Activated T-helper 9 cell treated with anti-CD3 and anti-CD28 coated beads, Interleukin-2, amount 50 U/mL, for 16 hours (primary cell): Measurements from ENCODE around the gene FBP1.

ENCODE experiments used
- DNase-seq: peaks from one replicate; pipeline ENCODE4 v3.0.0-alpha.2; 2020; ENCODE audit warnings: low read depth

FBP1 gene

DNA sequence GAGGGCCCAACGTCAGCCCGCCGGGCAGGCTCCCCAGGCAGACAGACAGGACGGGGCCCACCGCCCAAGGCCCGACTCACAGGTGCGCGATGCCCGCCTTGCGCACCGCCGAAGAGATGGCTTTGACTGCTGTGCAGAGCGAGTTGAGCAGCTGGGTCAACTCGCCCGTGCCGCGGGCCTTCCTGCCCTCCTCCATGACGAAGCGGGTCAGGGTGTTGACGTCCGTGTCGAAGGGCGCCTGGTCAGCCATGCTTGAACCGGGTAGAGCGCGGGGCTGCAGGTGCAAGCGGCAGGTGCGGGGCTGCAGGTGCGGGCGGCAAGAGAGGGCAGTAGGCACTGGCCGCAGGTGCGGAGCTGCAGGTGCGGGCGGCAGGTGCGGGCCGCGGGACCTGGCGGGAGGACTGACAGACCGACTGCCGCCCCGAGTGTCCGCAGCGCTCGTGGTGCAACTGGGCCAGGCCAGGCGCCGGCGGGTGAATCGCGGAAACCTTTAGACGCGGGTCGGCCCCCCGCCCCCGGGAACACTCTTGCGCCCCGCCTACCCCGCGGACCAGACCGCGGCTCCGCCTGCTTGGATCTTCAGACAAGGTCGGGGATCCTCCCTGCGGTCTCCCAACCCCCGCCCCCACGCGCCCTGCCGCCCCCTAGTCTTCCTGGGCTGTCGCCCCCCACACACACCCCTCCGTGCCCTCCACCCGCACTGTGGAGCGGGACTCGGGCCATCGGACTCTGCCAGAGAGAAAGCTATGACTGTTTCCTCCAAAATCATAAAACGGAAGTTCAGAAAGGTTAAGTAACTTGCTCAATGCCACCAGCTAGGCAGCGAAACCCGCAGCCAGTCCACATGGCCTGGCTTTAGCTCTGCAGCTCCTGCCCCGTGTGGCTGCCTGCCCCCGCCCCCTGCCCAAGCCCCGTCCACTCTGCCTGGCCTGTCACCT is at the start of gene FBP1:
FBP1 (minus strand) TSS at position 458 of the 938 bp plus-strand sequence; CDS start at position 250, 208 bp downstream.
- peak; percentile 10 for DNase-seq

DNA sequence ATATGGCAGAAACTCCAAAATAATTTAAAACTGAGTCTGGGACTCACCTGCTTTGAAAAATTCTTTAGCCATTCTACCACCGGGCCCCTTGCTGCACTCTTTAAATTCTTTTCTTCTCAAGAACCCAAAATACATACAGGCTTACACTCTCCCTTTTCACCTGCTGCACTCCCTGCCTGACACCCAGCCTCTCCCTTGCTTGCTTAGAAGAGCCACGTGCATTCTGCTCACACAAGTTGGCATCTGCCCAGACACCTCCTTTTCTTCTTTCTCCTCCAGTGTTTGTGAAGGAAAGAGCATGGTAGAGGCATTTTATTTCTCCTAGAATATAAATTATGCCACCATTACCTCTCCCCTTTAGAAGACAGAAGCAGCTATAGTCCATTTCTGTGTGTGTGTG is 48.1 kb upstream of the FBP1 start:
- DNase-seq, result no peak

DNA sequence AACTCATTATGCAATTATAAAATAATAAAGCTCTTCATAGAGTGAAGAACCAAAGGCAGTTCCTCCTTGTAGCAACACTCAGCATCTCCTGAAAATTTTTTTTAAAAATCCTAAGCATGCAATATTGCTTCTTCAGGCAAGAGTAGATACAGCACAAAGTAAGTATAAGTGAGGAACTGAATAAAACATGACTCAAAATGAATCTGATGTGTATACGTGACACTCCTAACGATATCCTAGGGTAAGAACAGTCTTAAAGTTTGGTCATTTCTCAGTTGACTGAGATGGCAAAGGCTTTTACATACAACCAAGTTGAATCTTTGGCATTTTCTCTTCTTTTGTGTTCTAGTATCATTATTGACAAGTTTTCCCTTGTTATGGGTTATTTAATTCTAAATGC is 46.0 kb upstream of the FBP1 start:
- DNase-seq, result no peak

DNA sequence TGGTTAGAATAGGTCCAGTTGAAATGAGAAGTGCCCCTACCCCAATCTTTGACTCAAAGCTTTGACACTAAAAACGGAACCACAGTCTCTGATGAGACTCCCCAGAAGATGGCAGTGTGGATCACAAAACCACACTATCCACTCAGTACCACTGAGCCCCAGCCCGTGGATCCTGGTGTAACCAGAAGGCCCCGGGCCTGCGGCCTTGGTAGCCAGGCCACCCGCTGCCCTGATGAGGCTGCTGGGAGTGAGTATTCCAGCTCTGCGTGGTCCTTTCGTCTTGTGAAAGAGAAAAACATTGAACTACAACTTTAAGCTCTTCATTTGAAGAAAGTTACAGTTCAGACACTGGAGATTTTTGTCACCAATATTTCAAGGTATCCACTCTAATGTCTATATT is 42.2 kb upstream of the FBP1 start:
- peak; percentile 33 for DNase-seq

DNA sequence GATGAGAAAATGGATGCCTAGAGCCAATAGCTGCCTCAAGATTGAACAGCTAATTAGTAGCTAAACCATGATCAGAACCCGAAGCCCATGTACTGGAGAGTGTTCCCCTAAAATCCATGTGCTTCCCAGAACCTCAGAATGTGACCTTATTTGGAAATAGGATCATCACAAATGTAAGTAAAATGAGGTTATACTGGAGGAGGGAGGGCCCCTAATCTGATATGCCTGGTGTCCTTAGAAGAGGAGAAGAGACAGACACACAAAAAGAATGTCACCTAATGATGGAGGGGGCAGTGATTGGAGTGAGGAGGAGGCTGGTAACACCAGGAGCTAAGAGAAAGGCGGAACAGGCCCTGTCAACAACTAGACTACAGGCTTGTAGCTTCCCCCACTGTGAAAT is 41.3 kb upstream of the FBP1 start:
- no peak for DNase-seq

DNA sequence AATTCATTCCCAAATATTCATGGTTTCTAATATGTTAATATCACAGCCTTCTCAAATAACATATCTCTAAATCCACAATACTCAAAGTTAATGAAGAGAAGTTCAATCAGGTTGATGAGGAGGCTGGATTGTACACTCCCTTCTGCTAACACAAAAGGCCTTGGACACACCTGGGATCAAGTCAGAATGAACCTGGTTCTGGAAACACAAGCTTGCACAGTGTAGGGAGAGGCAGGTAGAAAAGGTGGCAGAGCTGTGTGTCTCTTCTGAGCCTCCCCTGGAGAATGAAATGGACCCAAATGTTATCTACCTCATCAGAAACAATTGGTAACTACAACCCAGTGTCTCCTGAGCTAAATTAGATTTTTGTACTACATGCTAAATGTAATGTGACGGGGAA is 40.7 kb upstream of the FBP1 start:
- no peak for DNase-seq

DNA sequence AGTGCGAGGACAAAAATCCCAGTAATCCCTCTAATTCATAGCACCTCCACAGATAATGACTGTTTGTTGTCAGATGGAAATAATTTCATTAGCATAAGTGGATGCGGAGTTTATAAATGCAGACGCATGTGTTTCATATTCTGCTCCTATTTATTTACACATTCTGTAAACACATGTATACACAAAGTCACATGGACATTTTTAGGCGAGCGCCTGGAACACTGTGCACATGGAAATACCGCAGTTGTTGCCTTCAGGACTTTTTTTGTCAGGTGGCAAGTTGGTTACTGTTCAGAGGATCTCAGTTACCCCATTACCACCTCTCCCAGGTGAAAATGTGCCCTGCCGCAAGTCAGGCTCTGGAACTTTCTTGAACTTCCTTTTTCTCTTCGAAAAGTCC is 40.3 kb upstream of the FBP1 start:
- no peak for DNase-seq

DNA sequence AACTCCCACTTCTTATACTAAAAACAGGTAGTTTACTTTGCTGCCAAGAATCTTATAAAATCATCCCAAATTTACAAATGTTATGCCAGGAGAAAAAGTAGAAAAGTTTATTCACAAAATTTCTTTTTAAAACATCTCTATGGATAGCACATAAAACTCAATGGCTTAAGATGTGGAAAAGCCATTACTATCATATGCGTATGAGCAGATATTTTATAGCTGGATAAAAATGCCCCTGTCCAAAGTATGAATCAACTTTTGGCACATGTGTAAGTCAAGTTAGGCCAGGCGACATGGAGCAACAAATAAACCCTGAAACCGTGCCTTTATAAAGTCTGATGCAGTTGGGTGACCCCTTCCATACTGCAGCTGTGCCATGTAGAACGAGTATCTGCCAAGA is 38.6 kb upstream of the FBP1 start:
- no peak for DNase-seq

DNA sequence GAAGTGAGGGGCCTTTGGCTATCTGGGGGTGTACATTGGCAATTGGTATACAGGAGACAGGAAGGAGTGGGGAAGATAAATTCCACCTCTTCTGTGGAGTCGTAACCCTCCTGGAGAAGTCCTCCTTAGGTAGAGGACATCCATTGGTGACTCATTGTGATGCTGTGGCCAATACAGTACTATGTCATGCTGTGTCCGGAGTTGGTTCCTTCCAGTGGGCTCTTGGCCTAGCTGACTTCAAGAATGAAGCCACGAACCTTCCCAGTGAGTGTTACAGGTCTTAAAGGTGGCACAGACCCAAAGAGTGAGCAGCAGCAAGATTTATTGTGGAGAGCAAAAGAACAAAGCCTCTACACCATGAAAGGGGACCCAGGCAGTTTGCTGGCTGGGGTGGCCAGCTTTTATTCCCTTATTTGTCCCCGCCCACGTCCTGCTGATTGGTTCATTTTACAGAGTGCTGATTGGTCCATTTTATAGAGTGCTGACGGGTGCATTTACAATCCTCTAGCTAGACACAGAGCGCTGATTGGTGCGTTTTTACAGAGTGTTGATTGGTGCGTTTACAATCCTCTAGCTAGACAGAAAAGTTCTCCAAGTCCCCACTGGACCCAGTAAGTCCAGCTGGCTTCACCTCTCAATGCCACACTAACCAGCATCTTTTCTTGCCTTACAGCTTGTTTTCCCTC is 37.3 kb upstream of the FBP1 start:
- DNase-seq, result no peak

DNA sequence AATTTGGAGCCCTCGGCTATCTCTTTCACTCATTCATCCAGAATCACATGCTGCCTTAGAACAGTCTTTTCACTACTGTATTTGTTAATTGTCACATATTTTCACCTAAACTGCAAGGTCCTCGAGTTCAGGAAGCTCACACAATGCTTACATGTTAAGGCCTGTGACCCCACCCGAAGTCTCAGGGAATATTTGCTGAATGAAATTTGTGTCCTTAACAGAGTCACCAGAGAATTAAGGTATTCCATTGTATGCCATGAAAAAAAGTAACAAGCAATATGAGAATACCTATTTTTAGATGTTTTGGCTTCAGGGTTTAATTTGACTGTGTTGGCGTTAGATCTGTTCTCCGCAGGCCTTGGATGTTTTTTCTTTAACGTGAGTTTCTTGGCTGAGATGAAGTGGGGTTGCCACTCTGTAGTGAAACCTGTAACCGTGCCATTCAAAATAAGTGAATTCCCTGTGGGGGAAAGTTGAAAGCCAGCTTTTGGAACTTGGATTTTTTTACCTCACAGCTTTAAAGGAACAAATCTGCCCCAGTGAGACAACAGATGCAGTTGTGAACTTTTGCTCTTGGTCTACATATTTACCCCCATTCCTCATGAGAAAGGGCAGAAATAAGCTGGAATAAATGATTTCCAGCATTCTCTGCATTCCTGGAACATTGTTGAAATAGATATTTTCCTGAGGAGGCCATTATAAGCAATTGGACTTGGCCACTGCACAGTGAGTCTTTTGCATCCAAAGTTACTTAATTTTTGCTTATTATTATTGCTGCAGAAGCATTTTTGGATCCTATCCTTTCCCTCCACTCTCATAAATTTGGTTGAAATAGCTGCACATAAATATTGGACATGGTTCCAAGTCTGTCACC is 35.9 kb upstream of the FBP1 start:
- DNase-seq, result no peak

DNA sequence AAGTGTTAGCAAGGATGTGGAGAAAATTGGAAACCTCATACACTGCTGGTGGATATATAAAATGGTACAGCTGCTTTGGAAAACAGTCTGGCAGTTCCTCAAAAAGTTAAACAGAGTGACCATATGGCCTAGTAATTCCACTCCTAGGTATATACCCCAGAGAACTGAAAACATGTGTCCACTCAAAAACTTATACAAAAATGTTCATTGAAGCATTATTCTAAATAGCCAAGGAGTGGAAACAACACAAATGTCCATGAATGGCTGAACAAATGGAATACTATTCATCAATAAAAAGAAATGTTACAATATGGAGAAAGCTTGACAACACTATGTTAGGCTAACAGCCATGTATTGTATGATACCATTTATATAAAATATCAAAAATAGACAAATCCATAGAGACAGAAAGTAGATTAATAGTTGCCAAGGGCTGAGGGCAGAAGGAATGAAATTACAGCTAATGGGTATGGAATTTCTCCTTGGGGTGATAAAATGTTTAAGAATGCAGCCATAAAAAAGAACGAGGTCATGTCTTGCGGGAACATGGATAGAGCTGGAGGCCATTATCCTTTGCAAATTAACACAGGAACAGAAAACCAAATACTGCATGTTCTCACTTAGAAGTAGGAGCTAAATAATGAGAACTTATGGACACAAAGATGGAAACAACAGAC is 33.6 kb upstream of the FBP1 start:
- DNase-seq, result no peak

DNA sequence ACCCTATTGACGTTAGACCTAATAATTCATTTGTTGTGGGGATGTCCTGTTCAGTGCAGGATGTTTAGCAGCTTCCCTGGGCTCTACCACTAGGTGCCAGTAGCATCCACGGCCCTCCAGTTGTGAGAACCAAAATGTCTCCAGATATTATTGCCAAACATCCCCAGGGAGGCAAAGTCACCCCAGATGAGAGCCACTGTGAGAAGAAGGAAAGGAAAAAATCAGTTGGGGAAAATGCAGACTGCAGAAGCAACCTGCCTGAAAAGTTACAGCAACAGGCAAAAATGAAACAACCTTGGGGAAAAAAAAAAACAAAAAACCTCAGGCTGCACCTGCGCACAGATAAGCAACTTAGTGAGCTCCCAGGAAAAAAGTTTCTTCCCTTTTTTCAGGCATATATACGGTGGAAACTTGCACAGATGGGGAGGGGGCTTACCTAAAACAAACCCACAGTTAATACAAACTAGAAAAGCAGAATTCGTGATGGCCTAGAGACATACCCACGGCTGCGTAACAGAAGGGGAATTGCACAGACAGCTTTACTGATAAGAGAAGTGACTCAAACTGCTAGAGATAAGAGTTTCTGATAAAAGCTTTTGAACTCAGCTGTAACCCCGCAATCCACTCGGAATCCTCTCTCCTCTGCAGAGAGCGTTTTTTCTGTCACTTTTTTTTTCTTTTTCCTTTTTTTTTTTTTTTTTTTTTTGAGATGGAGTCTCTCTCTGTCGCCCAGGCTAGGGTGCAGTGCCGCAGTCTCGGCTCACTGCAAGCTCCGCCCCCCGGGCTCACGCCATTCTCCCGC is 29.8 kb upstream of the FBP1 start:
- peak; percentile 27 for DNase-seq

DNA sequence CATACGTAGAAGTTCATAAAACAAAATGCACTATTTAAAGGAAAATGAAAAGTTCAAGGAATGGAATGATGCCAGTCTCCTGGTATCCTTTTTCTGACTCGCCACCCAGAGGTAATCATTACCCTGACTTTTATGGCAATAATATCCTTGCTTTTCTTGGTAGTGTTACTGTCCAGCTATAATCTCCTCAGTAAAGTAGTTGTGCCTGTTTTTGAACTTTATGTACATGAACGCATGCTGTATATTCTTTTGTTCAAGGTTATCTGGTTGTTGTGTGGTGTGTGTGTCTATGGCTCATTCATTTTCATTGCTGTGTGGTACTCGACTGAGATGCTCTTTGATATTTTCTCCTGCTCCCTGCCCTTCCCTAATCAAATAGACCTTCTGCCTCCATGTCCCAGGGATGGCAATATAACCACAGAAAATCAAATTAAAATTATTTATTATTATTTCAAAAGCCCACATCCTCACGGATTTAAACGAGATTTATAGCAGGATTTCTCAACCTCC is 29.2 kb upstream of the FBP1 start:
- DNase-seq, result no peak

DNA sequence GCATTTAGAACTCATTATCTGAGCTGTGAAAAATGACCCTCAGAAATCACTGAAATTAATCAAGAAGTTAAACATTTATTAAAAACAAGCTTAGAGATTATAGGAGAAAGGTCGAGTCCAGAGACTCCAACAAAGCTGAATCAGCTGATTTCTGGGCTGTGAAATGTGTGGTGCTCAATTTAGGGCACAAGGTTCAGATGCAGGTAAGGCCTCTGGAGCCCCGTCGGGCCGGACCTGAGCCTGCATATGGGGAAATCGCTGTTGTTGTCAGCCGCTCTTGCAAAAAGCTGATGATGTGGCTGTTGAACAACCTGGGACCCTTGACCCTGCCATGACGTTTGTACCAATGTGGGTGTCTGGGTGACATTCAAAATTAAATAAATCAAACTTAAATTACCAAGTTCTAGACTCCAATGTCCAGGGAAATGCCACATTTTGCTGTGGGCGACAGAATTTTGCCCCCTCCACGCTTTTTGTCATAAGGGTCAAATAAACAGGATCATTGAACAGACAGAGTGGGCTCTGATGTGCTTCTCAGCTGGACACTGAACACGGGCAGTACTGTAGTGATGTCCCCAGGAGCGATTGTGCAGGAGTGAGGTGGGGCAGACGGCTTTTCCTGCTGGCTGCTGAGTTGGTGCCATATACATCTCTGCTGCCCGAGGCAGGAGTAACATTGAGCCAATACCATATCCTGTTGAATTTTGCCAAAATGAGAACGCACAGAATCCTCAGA is 27.2 kb upstream of the FBP1 start:
- DNase-seq, result no peak

DNA sequence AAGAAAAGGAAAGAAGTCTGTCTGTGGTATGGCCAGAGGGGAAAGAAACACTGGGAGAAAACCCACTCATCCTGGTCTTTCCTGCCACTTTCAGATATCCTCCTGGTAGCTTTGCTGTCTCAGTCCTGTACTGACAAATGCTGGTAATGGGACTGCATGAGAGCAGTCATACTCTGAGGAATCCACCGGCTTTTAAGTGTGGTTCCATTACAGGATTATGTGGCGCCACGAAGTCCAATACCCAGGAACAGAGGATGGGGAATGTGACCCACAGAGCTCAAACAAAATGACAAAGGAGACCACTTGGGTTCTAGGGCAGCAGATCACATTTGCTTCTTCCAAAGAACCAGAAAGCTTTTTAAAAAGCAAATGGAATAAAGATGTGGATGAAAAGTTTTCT is 26.3 kb upstream of the FBP1 start:
- DNase-seq, result no peak

DNA sequence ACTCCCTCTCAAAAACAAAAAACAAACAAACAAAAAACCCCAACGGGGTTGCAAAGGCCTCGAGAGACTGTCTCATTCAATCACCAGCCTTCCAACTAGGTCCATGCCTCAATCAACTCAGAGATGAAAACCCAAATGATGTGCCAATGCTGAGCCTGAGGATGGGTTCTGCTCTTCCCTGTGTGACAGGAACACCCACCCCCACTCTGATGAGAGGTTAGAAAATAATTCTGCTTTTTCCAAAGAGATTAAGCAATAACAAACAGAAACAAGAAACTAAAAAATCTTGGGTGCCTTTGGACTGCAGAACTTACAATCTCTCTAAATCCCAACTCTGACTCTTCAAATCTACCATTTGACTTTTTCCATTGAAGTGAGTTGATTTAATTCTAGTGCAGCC is 25.5 kb upstream of the FBP1 start:
- DNase-seq, result no peak

DNA sequence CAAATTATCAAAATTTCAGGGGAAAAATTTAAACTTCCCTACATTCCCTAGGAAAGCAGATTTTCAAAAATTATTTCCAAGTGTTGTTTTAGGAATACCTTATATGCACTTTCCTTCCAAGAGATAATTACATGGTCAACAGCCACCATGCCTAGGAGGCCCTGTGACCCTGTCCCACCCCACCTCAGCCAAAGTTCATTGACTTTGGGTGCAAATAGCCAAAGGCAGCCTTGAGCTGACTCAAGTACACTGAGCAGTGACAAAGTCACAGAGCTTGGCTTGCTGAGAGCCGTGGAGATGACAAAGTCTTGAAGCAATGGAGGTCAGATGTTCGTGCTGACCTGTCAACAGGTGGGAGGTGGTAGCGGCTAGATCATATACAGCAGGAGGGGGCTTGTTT is 24.3 kb upstream of the FBP1 start:
- no peak for DNase-seq

DNA sequence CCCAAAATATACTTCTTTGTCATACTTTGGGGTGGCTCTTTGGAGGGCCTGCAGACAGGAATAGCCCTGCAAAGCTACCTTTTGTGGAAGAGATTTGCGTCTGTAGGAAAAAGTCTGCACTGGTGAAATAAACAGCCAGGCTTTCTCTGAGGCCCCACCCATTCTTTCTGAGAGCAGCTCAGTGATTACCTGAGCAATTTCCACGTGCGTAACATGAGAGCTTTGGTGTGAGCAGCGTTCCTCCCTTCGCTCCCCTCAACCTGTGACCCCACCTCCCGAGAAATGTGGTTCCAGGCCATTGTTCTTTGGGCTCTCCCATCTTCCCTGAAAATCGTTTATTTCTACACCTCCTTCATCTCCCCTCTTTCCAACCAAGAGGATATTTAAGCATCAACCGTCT is 23.8 kb upstream of the FBP1 start:
- DNase-seq, result no peak

DNA sequence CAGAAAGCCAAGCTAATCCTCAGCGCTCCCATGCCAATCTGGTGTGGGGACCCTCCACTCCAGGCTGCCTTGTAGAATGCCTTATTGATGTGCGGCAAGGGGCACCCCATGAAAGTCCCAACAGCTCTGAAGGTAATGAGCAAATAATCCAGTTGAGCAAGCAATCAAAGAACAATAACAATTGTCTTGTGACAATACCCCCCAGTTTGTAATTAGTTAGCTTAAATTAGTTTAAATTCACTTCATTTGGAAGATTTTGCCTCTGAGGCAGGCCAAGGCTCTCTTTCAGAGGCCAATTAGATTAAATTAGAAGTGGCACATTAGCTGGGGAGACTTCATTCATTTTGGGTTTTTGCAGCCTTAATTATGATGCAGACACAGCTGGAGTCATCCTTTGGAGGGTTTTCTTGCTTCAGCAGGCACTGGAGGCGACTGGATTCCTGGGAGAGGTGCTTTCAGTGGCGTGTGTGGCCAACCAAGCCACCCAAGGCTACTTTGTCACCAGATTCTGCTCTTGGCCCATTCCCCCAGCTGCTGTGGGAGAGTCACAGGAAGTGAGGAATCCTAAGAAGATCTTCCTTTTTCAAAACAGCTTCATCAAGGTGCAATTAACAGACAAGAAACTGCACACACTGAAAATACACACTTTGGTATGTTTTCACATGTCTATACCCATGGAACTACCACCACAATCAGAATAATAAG is 17.9 kb upstream of the FBP1 start:
- no peak for DNase-seq

DNA sequence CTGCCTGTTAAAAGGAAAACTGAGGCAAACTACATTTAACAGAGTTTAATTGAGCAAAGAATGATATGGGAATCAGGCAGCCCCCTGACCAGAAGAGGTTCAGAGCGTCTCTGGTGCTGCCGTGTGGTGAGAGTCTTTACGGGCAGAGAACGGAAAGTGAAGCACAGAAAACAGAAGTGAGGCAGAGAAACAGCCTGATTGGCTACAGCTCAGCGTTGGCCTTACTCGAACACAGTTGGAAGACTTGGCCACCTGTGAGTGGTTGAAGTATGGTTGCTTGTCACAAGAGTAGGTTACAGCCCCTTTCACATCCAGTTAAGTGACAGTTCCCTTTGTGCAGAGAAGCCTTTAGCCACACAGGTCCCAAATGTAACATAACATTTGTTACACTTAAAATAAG is 16.9 kb upstream of the FBP1 start:
- DNase-seq, result no peak
